Body of pancreas (tissue), 4 donors: ENCODE results near the gene FNIP1.

Experiments used
- CTCF ChIP-seq, 7 experiments: fragments of 450-650 bp in 4 of 7; fragments of 200-600 bp in 3 of 7; sonication (generic) in 3 of 7; IDR thresholded peaks; one replicate each; pipeline ENCODE4 v1.5.1; 2016 to 2019; ENCODE audit warnings: antibody characterized with exemption in 7 of 7
- POLR2A ChIP-seq, 3 donors: fragments of 450-650 bp; IDR thresholded peaks; one replicate each; pipeline ENCODE4 v1.6.1; 2016; ENCODE audit warnings: antibody characterized with exemption in 3 of 3, mild to moderate bottlenecking in 2 of 3

GRCh38 chr5:131790550-131790949 is 6.3 kb downstream of the FNIP1 start:
- TF ChIP-seq CTCF (IDR thresholded peaks at IDR 0.05), result no peak
- TF ChIP-seq POLR2A (IDR thresholded peaks at IDR 0.05), result no peak
